Measurements from ENCODE around the gene TRPM8.

DNA sequence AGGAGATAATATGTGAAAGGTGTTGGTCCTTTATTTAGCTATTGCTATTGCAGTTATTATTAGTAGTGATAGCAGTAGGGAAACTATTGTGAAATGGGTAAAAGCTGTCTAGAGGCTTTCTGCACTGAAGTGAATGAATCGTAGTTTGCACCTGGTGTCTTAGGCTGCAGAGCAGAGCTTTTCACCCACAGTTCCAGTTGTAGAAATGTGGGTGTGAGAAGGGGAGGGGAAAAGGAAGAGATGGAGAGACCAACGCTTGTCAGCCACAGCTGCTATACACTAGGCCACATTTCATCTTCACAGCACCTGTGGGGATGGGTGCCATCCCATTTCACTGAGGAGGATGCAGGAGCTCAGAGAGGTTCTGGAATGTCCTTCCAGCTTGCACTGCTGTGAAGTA, 50.0 kb downstream of the TRPM8 start:
- TF ChIP-seq TAF1 (IDR thresholded peaks at IDR 0.05; ENCODE audit: borderline replicate concordance, insufficient read depth, low read length) (no peak), POLR2AphosphoS5 (IDR thresholded peaks at IDR 0.05; ENCODE audit: low read depth, low read length) (no peak), SIN3A (IDR thresholded peaks at IDR 0.05; ENCODE audit: borderline replicate concordance, insufficient read depth, low read length) (no peak), FOXP2 (optimal IDR thresholded peaks at IDR 0.05; ENCODE audit: borderline replicate concordance, extremely low read depth, extremely low read length, insufficient read depth) (no peak)
- TF ChIP-seq, protein P1, sequence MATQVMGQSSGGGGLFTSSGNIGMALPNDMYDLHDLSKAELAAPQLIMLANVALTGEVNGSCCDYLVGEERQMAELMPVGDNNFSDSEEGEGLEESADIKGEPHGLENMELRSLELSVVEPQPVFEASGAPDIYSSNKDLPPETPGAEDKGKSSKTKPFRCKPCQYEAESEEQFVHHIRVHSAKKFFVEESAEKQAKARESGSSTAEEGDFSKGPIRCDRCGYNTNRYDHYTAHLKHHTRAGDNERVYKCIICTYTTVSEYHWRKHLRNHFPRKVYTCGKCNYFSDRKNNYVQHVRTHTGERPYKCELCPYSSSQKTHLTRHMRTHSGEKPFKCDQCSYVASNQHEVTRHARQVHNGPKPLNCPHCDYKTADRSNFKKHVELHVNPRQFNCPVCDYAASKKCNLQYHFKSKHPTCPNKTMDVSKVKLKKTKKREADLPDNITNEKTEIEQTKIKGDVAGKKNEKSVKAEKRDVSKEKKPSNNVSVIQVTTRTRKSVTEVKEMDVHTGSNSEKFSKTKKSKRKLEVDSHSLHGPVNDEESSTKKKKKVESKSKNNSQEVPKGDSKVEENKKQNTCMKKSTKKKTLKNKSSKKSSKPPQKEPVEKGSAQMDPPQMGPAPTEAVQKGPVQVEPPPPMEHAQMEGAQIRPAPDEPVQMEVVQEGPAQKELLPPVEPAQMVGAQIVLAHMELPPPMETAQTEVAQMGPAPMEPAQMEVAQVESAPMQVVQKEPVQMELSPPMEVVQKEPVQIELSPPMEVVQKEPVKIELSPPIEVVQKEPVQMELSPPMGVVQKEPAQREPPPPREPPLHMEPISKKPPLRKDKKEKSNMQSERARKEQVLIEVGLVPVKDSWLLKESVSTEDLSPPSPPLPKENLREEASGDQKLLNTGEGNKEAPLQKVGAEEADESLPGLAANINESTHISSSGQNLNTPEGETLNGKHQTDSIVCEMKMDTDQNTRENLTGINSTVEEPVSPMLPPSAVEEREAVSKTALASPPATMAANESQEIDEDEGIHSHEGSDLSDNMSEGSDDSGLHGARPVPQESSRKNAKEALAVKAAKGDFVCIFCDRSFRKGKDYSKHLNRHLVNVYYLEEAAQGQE (IDR thresholded peaks at IDR 0.05; ENCODE audit: insufficient read depth in 1 of 2, low read depth in 2 of 2, low read length in 2 of 2) = no peak

All from PFSK-1 (cell line).